Stimulated activated CD4-positive, alpha-beta T cell treated with anti-CD3 and anti-CD28 coated beads, Interleukin-15, amount 100 ng/mL, for 24 hours (primary cell): Measurements from ENCODE around the gene MAPK8IP2.

Source experiments
- DNase-seq: peaks from one replicate; pipeline ENCODE4 v3.0.0-alpha.2; 2020

The MAPK8IP2 gene

GRCh38 chr22:50576070-50576469, 24.5 kb upstream of the MAPK8IP2 start:
- no peak for DNase-seq

GRCh38 chr22:50576806-50577696, 23.5 kb upstream of the MAPK8IP2 start:
- DNase-seq = no peak

GRCh38 chr22:50577697-50577986, 23.0 kb upstream of the MAPK8IP2 start:
- DNase-seq = no peak

GRCh38 chr22:50577987-50578775, 22.4 kb upstream of the MAPK8IP2 start, which contains the start of gene CPT1B:
Gene CPT1B (minus strand): TSS chr22:50578427. CDS start chr22:50577915, 512 bp downstream.
- no peak for DNase-seq

GRCh38 chr22:50578776-50579310, 21.8 kb upstream of the MAPK8IP2 start:
- no peak for DNase-seq

GRCh38 chr22:50579752-50580151, 20.8 kb upstream of the MAPK8IP2 start:
- DNase-seq = no peak

- no peak for DNase-seq
Observed at GRCh38 chr22:50581031-50581949, 19.3 kb upstream of the MAPK8IP2 start.

GRCh38 chr22:50581950-50582492, 18.6 kb upstream of the MAPK8IP2 start:
- DNase-seq = peak; percentile 55

GRCh38 chr22:50582493-50583293, 17.9 kb upstream of the MAPK8IP2 start, which contains the start of gene CHKB:
Gene CHKB (minus strand): TSS chr22:50582849. CDS start chr22:50582781, 68 bp downstream.
- DNase-seq = peak; percentile 99

GRCh38 chr22:50583294-50583861, 17.2 kb upstream of the MAPK8IP2 start:
- DNase-seq = no peak

GRCh38 chr22:50584106-50585096, 16.2 kb upstream of the MAPK8IP2 start:
- no peak for DNase-seq

- DNase-seq = no peak
Observed at GRCh38 chr22:50585238-50585637, 15.4 kb upstream of the MAPK8IP2 start.

- DNase-seq = no peak
Observed at GRCh38 chr22:50585781-50586180, 14.8 kb upstream of the MAPK8IP2 start.

- no peak for DNase-seq
Observed at GRCh38 chr22:50586416-50586815, 14.2 kb upstream of the MAPK8IP2 start.

GRCh38 chr22:50587407-50587806, 13.2 kb upstream of the MAPK8IP2 start:
- no peak for DNase-seq

GRCh38 chr22:50595189-50595588, 5.4 kb upstream of the MAPK8IP2 start:
- DNase-seq = no peak

GRCh38 chr22:50597097-50597496, 3.5 kb upstream of the MAPK8IP2 start:
- DNase-seq = no peak

GRCh38 chr22:50599816-50600455, 657 bp upstream of the MAPK8IP2 start:
- peak; percentile 67 for DNase-seq
